Mucosa of rectum (tissue), 2 donors: ENCODE measurements around the gene CGA.

Experiments
- H3K27ac ChIP-seq, 2 donors: one replicate each; pipeline ENCODE4 v1.7.0; 2013; ENCODE audit warnings: inconsistent platforms in 2 of 2, low read depth in 2 of 2, low read length in 2 of 2
- H3K27me3 ChIP-seq, 2 donors: one replicate each; pipeline ENCODE4 v1.7.0; 2013; ENCODE audit warnings: low read length in 2 of 2; ENCODE audit not compliant: control insufficient read depth in 2 of 2, insufficient read depth in 2 of 2
- H3K36me3 ChIP-seq, 2 donors: one replicate each; pipeline ENCODE4 v1.7.0; 2013; ENCODE audit warnings: low read length in 2 of 2; ENCODE audit not compliant: control insufficient read depth in 2 of 2, insufficient read depth in 2 of 2
- H3K4me1 ChIP-seq, 2 donors: one replicate each; pipeline ENCODE4 v1.7.0; 2013; ENCODE audit warnings: low read length in 2 of 2, mild to moderate bottlenecking in 1 of 2; ENCODE audit not compliant: control insufficient read depth in 2 of 2, insufficient read depth in 2 of 2
- H3K4me3 ChIP-seq, 2 donors: one replicate each; pipeline ENCODE4 v1.7.0; 2013; ENCODE audit warnings: low read length in 2 of 2
- H3K9ac ChIP-seq, 2 donors: one replicate each; pipeline ENCODE4 v1.7.0; 2013; ENCODE audit warnings: low read length in 2 of 2, low read depth in 1 of 2, mild to moderate bottlenecking in 1 of 2
- H3K9me3 ChIP-seq, 2 donors: one replicate each; pipeline ENCODE4 v1.7.0; 2013; ENCODE audit warnings: low read length in 2 of 2; ENCODE audit not compliant: control insufficient read depth in 2 of 2
- donor health status: healthy.
- donor health status: Normal muscosa, but diverticular disease.

The CGA gene

GRCh38 chr6:87115402-87116135 lies 20.7 kb upstream of the CGA start:
- H3K27ac ChIP-seq = no peak overlapping the region
- no peak overlapping the region for H3K9ac ChIP-seq
- no peaks in the 10 kb centered on the region for H3K27me3 ChIP-seq
- H3K36me3 ChIP-seq = no peaks in the 10 kb centered on the region
- H3K9me3 ChIP-seq = no peaks in the 10 kb centered on the region
- no peak overlapping the region for H3K4me3 ChIP-seq
- no peaks in the 10 kb centered on the region for H3K4me1 ChIP-seq

- Histone ChIP-seq H3K36me3 (no peaks in the 10 kb centered on the region), H3K9ac (no peak overlapping the region), H3K4me3 (no peak overlapping the region), H3K27ac (no peak overlapping the region), H3K4me1 (no peaks in the 10 kb centered on the region), H3K9me3 (no peaks in the 10 kb centered on the region), H3K27me3 (no peaks in the 10 kb centered on the region)
Observed at GRCh38 chr6:87110636-87111035, 15.7 kb upstream of the CGA start.

GRCh38 chr6:87105823-87106222 lies 10.9 kb upstream of the CGA start:
- H3K27me3 ChIP-seq = no peaks in the 10 kb centered on the region

GRCh38 chr6:87104667-87105066 lies 9.8 kb upstream of the CGA start:
- Histone ChIP-seq H3K27me3 (no peaks in the 10 kb centered on the region), H3K36me3 (no peaks in the 10 kb centered on the region), H3K9ac (no peak overlapping the region), H3K27ac (no peak overlapping the region), H3K9me3 (no peaks in the 10 kb centered on the region), H3K4me3 (no peak overlapping the region), H3K4me1 (no peaks in the 10 kb centered on the region)

More at GRCh38 chr6:87105823-87106222, 10.9 kb upstream of the CGA start:
- H3K27ac ChIP-seq = no peak overlapping the region
- H3K4me3 ChIP-seq = no peak overlapping the region
- no peak overlapping the region for H3K9ac ChIP-seq
- no peaks in the 10 kb centered on the region for H3K9me3 ChIP-seq
- no peaks in the 10 kb centered on the region for H3K4me1 ChIP-seq
- H3K36me3 ChIP-seq = no peaks in the 10 kb centered on the region

GRCh38 chr6:87103977-87104601 lies 9.2 kb upstream of the CGA start:
- H3K4me1 ChIP-seq = no peaks in the 10 kb centered on the region
- H3K27me3 ChIP-seq = no peaks in the 10 kb centered on the region
- H3K27ac ChIP-seq = no peak overlapping the region
- H3K36me3 ChIP-seq = no peaks in the 10 kb centered on the region
- H3K9ac ChIP-seq = no peak overlapping the region
- no peaks in the 10 kb centered on the region for H3K9me3 ChIP-seq
- no peak overlapping the region for H3K4me3 ChIP-seq

- Histone ChIP-seq H3K27me3 (no peaks in the 10 kb centered on the region), H3K4me1 (no peaks in the 10 kb centered on the region), H3K4me3 (no peak overlapping the region), H3K36me3 (no peaks in the 10 kb centered on the region), H3K27ac (no peak overlapping the region), H3K9me3 (no peaks in the 10 kb centered on the region), H3K9ac (no peak overlapping the region)
Observed at GRCh38 chr6:87102151-87102621, 7.3 kb upstream of the CGA start.

- H3K9me3 ChIP-seq = no peaks in the 10 kb centered on the region
- H3K36me3 ChIP-seq = no peaks in the 10 kb centered on the region
- H3K4me1 ChIP-seq = no peaks in the 10 kb centered on the region
- H3K27me3 ChIP-seq = no peaks in the 10 kb centered on the region
- no peak overlapping the region for H3K4me3 ChIP-seq
- no peak overlapping the region for H3K27ac ChIP-seq
- H3K9ac ChIP-seq = no peak overlapping the region
Observed at GRCh38 chr6:87101067-87101466, 6.2 kb upstream of the CGA start.

GRCh38 chr6:87100216-87100615 lies 5.3 kb upstream of the CGA start:
- Histone ChIP-seq H3K9me3 (no peaks in the 10 kb centered on the region), H3K4me3 (no peak overlapping the region), H3K27ac (no peak overlapping the region), H3K27me3 (no peaks in the 10 kb centered on the region), H3K4me1 (no peaks in the 10 kb centered on the region), H3K36me3 (no peaks in the 10 kb centered on the region), H3K9ac (no peak overlapping the region)

- Histone ChIP-seq H3K27me3 (no peaks in the 10 kb centered on the region), H3K4me3 (no peak overlapping the region), H3K36me3 (no peaks in the 10 kb centered on the region), H3K27ac (no peak overlapping the region), H3K9ac (no peak overlapping the region), H3K4me1 (no peaks in the 10 kb centered on the region), H3K9me3 (no peaks in the 10 kb centered on the region)
Observed at GRCh38 chr6:87099472-87099871, 4.6 kb upstream of the CGA start.

- H3K9ac ChIP-seq = no peak overlapping the region
- no peaks in the 10 kb centered on the region for H3K4me1 ChIP-seq
- H3K9me3 ChIP-seq = no peaks in the 10 kb centered on the region
- H3K36me3 ChIP-seq = no peaks in the 10 kb centered on the region
- H3K27me3 ChIP-seq = no peaks in the 10 kb centered on the region
- no peak overlapping the region for H3K4me3 ChIP-seq
- H3K27ac ChIP-seq = no peak overlapping the region
Observed at GRCh38 chr6:87094576-87094975, 330 bp downstream of the CGA start.
